Activated T-helper 17 cell treated with anti-CD3 and anti-CD28 coated beads, Interleukin-2, amount 50 U/mL, for 72 hours (primary cell): ENCODE results near the gene FHIP1A. TPM values are rescaled to one million over a fixed set of nuclear protein-coding genes. Genes with fewer than 3 reads are reported as not detected.
"Not testable (repeated sequence)": the region's sequence is repeated elsewhere in the genome, so short reads cannot be mapped to it uniquely, and the experiment has no call there.

Source experiments
- ATAC-seq: fragments of 150-1000 bp; cut with Tn5 transposase; replicated peaks from 2 replicates; pipeline ENCODE4 v1.10.0; 2021; ENCODE audit warnings: mild to moderate bottlenecking, moderate library complexity
- H3K27ac Mint-ChIP-seq: one replicate; pipeline ENCODE4 v1.8.0; 2022; ENCODE audit warnings: mixed read lengths
- H3K27me3 Mint-ChIP-seq: one replicate; pipeline ENCODE4 v1.8.0; 2022; ENCODE audit warnings: mixed read lengths
- H3K36me3 Mint-ChIP-seq: one replicate; pipeline ENCODE4 v1.8.0; 2022; ENCODE audit warnings: low read depth, mild to moderate bottlenecking, mixed read lengths
- H3K4me1 Mint-ChIP-seq: one replicate; pipeline ENCODE4 v1.8.0; 2022; ENCODE audit warnings: mixed read lengths
- H3K4me3 Mint-ChIP-seq: one replicate; pipeline ENCODE4 v1.8.0; 2022; ENCODE audit warnings: mild to moderate bottlenecking, mixed read lengths
- H3K9me3 Mint-ChIP-seq: one replicate; pipeline ENCODE4 v1.8.0; 2022; ENCODE audit warnings: mixed read lengths
- total RNA-seq, 2 donors: library from RNA; stranded (reverse); gene quantifications; one replicate each; pipeline ENCODE4 v1.2.3, GENCODE V29; 2022

The FHIP1A gene
- total RNA-seq, result 1 to 10 TPM in 1 of 2 donors, not detected in 1; 3.1 TPM

GRCh38 chr4:151408630-151409469, at the start of gene FHIP1A:
Gene FHIP1A (plus strand): TSS chr4:151409176. CDS start chr4:151566260, 157,084 bp downstream.
- peaks cover 10% of the 10 kb centered on the region for H3K4me1 Mint-ChIP-seq
- peak within 1 kb of the TSS; percentile 82 for H3K27ac Mint-ChIP-seq
- ATAC-seq, result peak; percentile 77
- H3K36me3 Mint-ChIP-seq, result no peaks in the 10 kb centered on the region
- H3K9me3 Mint-ChIP-seq, result no peaks in the 10 kb centered on the region
- H3K27me3 Mint-ChIP-seq, result peaks cover 17% of the 10 kb centered on the region
- H3K4me3 Mint-ChIP-seq, result peak within 1 kb of the TSS; percentile 88

- H3K4me1 Mint-ChIP-seq, result no peaks in the 10 kb centered on the region
- no peaks in the 10 kb centered on the region for H3K36me3 Mint-ChIP-seq
- no peaks in the 10 kb centered on the region for H3K9me3 Mint-ChIP-seq
- peaks cover 13% of the 10 kb centered on the region for H3K27me3 Mint-ChIP-seq
- peak overlapping the region; percentile 14 for H3K27ac Mint-ChIP-seq
- no peak overlapping the region for H3K4me3 Mint-ChIP-seq
- no peak for ATAC-seq
Observed at GRCh38 chr4:151359576-151359975, 49.4 kb upstream of the FHIP1A start.

GRCh38 chr4:151361126-151361525, 47.9 kb upstream of the FHIP1A start:
- Mint-ChIP-seq H3K4me3 (no peak overlapping the region), H3K27ac (no peak overlapping the region), H3K9me3 (no peaks in the 10 kb centered on the region), H3K4me1 (no peaks in the 10 kb centered on the region), H3K27me3 (peaks cover 7% of the 10 kb centered on the region), H3K36me3 (no peaks in the 10 kb centered on the region)
- ATAC-seq, result no peak

- Mint-ChIP-seq H3K36me3 (no peaks in the 10 kb centered on the region), H3K27me3 (peaks cover 7% of the 10 kb centered on the region), H3K9me3 (no peaks in the 10 kb centered on the region), H3K4me3 (no peak overlapping the region), H3K4me1 (no peaks in the 10 kb centered on the region), H3K27ac (no peak overlapping the region)
- ATAC-seq, result no peak
Observed at GRCh38 chr4:151361966-151362365, 47.0 kb upstream of the FHIP1A start.

- Mint-ChIP-seq H3K36me3 (no peaks in the 10 kb centered on the region), H3K9me3 (no peaks in the 10 kb centered on the region), H3K27me3 (peaks cover 7% of the 10 kb centered on the region), H3K4me3 (no peak overlapping the region), H3K4me1 (no peaks in the 10 kb centered on the region), H3K27ac (no peak overlapping the region)
- peak; percentile 88 for ATAC-seq
Observed at GRCh38 chr4:151362404-151363164, 46.4 kb upstream of the FHIP1A start.

- H3K4me3 Mint-ChIP-seq, result no peak overlapping the region
- H3K9me3 Mint-ChIP-seq, result no peaks in the 10 kb centered on the region
- no peak for ATAC-seq
- no peaks in the 10 kb centered on the region for H3K4me1 Mint-ChIP-seq
- no peaks in the 10 kb centered on the region for H3K36me3 Mint-ChIP-seq
- peaks cover 11% of the 10 kb centered on the region for H3K27me3 Mint-ChIP-seq
- no peak overlapping the region for H3K27ac Mint-ChIP-seq
Observed at GRCh38 chr4:151376540-151376939, 32.4 kb upstream of the FHIP1A start.

- no peaks in the 10 kb centered on the region for H3K4me1 Mint-ChIP-seq
- H3K27me3 Mint-ChIP-seq, result peaks cover 17% of the 10 kb centered on the region
- H3K9me3 Mint-ChIP-seq, result no peaks in the 10 kb centered on the region
- H3K27ac Mint-ChIP-seq, result no peak overlapping the region
- no peak for ATAC-seq
- no peaks in the 10 kb centered on the region for H3K36me3 Mint-ChIP-seq
- no peak overlapping the region for H3K4me3 Mint-ChIP-seq
Observed at GRCh38 chr4:151389311-151389710, 19.7 kb upstream of the FHIP1A start.

- not testable (repeated sequence) for H3K4me1 Mint-ChIP-seq, H3K27ac Mint-ChIP-seq, H3K4me3 Mint-ChIP-seq, ATAC-seq, H3K9me3 Mint-ChIP-seq, H3K36me3 Mint-ChIP-seq
- peaks cover 17% of the 10 kb centered on the region for H3K27me3 Mint-ChIP-seq
Observed at GRCh38 chr4:151389799-151390198, 19.2 kb upstream of the FHIP1A start.

- H3K4me1 Mint-ChIP-seq, result no peaks in the 10 kb centered on the region
- no peaks in the 10 kb centered on the region for H3K9me3 Mint-ChIP-seq
- H3K27ac Mint-ChIP-seq, result no peak overlapping the region
- no peaks in the 10 kb centered on the region for H3K27me3 Mint-ChIP-seq
- ATAC-seq, result no peak
- no peaks in the 10 kb centered on the region for H3K36me3 Mint-ChIP-seq
- no peak overlapping the region for H3K4me3 Mint-ChIP-seq
Observed at GRCh38 chr4:151395873-151396272, 13.1 kb upstream of the FHIP1A start.

- Mint-ChIP-seq H3K27ac (no peak overlapping the region), H3K4me1 (no peaks in the 10 kb centered on the region), H3K27me3 (no peaks in the 10 kb centered on the region), H3K4me3 (no peak overlapping the region), H3K9me3 (no peaks in the 10 kb centered on the region), H3K36me3 (no peaks in the 10 kb centered on the region)
- no peak for ATAC-seq
Observed at GRCh38 chr4:151400343-151400742, 8.6 kb upstream of the FHIP1A start.

GRCh38 chr4:151401739-151402138, 7.2 kb upstream of the FHIP1A start:
- H3K4me3 Mint-ChIP-seq, result no peak overlapping the region
- H3K9me3 Mint-ChIP-seq, result no peaks in the 10 kb centered on the region
- H3K36me3 Mint-ChIP-seq, result no peaks in the 10 kb centered on the region
- ATAC-seq, result no peak
- H3K4me1 Mint-ChIP-seq, result no peaks in the 10 kb centered on the region
- H3K27ac Mint-ChIP-seq, result no peak overlapping the region
- peaks cover 6% of the 10 kb centered on the region for H3K27me3 Mint-ChIP-seq

GRCh38 chr4:151402145-151402865, 6.7 kb upstream of the FHIP1A start:
- peaks cover 8% of the 10 kb centered on the region for H3K27me3 Mint-ChIP-seq
- no peaks in the 10 kb centered on the region for H3K36me3 Mint-ChIP-seq
- no peak overlapping the region for H3K4me3 Mint-ChIP-seq
- H3K9me3 Mint-ChIP-seq, result no peaks in the 10 kb centered on the region
- ATAC-seq, result no peak
- H3K27ac Mint-ChIP-seq, result no peak overlapping the region
- H3K4me1 Mint-ChIP-seq, result peaks cover under 1% of the 10 kb centered on the region

- Mint-ChIP-seq H3K4me3 (no peak overlapping the region), H3K9me3 (no peaks in the 10 kb centered on the region), H3K27me3 (peaks cover 8% of the 10 kb centered on the region), H3K4me1 (peaks cover 10% of the 10 kb centered on the region), H3K36me3 (no peaks in the 10 kb centered on the region), H3K27ac (no peak overlapping the region)
- ATAC-seq, result no peak
Observed at GRCh38 chr4:151403656-151404055, 5.3 kb upstream of the FHIP1A start.

- H3K27ac Mint-ChIP-seq, H3K4me3 Mint-ChIP-seq, H3K36me3 Mint-ChIP-seq, ATAC-seq, H3K9me3 Mint-ChIP-seq, H3K4me1 Mint-ChIP-seq: not testable (repeated sequence)
- H3K27me3 Mint-ChIP-seq, result peaks cover 15% of the 10 kb centered on the region
Observed at GRCh38 chr4:151404802-151405201, 4.2 kb upstream of the FHIP1A start.
